Psoas muscle (tissue), 8 donors: ENCODE measurements around the gene GNGT1. TPM values are rescaled to one million over a fixed set of nuclear protein-coding genes. Genes with fewer than 3 reads are reported as not detected.

Experiments
- ATAC-seq, 4 donors: fragments of 200-7000 bp; cut with Tn5 transposase; one replicate each; pipeline ENCODE4 v1.9.1; 2020; ENCODE audit warnings: moderate library complexity in 3 of 4, mild to moderate bottlenecking in 2 of 4
- DNase-seq, 2 donors: peaks; one replicate each; pipeline ENCODE4 v3.0.0-alpha.2; 2020
- H3K27ac ChIP-seq: fragments of 200-600 bp; one replicate; pipeline ENCODE4 v1.8.0; 2022
- H3K27me3 ChIP-seq, 3 donors: fragments of 200-600 bp in 1 of 3; one replicate each; pipeline versions ENCODE4 v1.6.1 to v1.8.0; 2013 to 2022; ENCODE audit warnings: low read length in 2 of 3, mild to moderate bottlenecking in 2 of 3, moderate library complexity in 1 of 3; ENCODE audit not compliant: insufficient read depth in 3 of 3
- H3K36me3 ChIP-seq, 2 donors: fragments of 200-600 bp in 1 of 2; one replicate each; pipeline versions ENCODE4 v1.6.1 to v1.8.0; 2013 to 2022; ENCODE audit warnings: low read depth in 1 of 2, mild to moderate bottlenecking in 1 of 2, moderate library complexity in 1 of 2; ENCODE audit not compliant: insufficient read depth in 1 of 2
- H3K4me1 ChIP-seq: fragments of 200-600 bp; one replicate; pipeline ENCODE4 v1.8.0; 2022
- H3K4me3 ChIP-seq: fragments of 200-600 bp; one replicate; pipeline ENCODE4 v1.8.0; 2022; ENCODE audit warnings: mild to moderate bottlenecking
- H3K9me3 ChIP-seq: fragments of 200-600 bp; one replicate; pipeline ENCODE4 v1.8.0; 2022
- WGBS, 3 donors: extraction: QIAGEN DNeasy Blood & Tissue Kit; methylation state at CpG; one replicate each; pipeline versions ENCODE4 v1.1.6 to v1.1.7; 2013; 5-methylcytosine and 5-hydroxymethylcytosine counted together
- intact Hi-C, 2 donors: fragments of 100-400 bp; cut with DNase I; formaldehyde crosslinking; loops; one replicate each; pipeline versions ENCODE4 v1.11.0 to v1.14.2; 2022
- polyA plus RNA-seq, 3 donors: library from polyadenylated mRNA; stranded (reverse); fragments of 200-250 nt; gene quantifications; one replicate each; pipeline ENCODE4 v1.2.3, GENCODE V29; 2013
- total RNA-seq, 4 donors: library from RNA; stranded (reverse); fragmentation: NEBNext Ultra II Directional in 2 of 4; extraction: Animal tissue kit (Norgen Biotek cat#: 25700) in 2 of 4; gene quantifications; one replicate each; pipeline versions ENCODE4 v1.2.1 to v1.2.4, GENCODE V29; 2021 to 2023
- TF ChIP-seq, protein P1 (sequence below): fragments of 200-600 bp; IDR thresholded peaks from one replicate; pipeline ENCODE4 v1.8.0; 2022; ENCODE audit warnings: antibody characterized with exemption
- donor health status: healthy with polysubstance abuse.
- donor health status: DM: no; HTN: no; CAD: no; lungs with moderate emphysema.
- donor health status: Bipolar disorder and iron deficiency.
- donor health status: healthy.
- donor health status: DM: yes; HTN: yes; CAD: no.
- donor health status: DM: no; HTN: no; CAD: no.
- donor health status: DM: no; HTN: no; CAD: no.
- donor health status: DM: yes; HTN: yes; CAD: no.

GNGT1 gene
- total and polyA plus RNA-seq, 7 donors, result 0.07 TPM; not detected in 6

DNA sequence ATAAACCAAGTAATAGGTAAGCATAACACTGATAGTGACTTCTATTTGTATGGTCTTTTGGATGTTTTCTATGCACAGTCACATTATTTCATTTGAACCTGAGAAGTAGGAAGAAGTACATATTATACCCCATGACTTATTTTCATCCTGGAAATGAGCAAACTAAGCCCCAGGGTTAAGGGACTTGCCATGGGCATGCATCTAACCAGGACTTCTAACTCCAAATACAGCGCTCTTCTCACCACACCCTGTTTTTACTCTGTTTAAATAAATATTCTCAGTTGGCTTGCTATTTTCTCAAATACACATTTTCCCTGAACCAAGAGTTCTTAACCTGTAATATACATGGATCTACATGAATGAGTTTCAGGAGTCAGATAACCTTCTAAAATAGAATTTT is 31.5 kb downstream of the GNGT1 start:
- no peaks in the 10 kb centered on the region for H3K27me3 ChIP-seq
- H3K9me3 ChIP-seq, result no peaks in the 10 kb centered on the region
- no peaks in the 10 kb centered on the region for H3K4me1 ChIP-seq
- 90 to 96% (median 95%) methylated on average over 1 of the region's 1 CpG for WGBS, 3 donors
- no peak overlapping the region for H3K4me3 ChIP-seq
- ATAC-seq (no peak), DNase-seq (no peak)
- TF ChIP-seq, protein P1, sequence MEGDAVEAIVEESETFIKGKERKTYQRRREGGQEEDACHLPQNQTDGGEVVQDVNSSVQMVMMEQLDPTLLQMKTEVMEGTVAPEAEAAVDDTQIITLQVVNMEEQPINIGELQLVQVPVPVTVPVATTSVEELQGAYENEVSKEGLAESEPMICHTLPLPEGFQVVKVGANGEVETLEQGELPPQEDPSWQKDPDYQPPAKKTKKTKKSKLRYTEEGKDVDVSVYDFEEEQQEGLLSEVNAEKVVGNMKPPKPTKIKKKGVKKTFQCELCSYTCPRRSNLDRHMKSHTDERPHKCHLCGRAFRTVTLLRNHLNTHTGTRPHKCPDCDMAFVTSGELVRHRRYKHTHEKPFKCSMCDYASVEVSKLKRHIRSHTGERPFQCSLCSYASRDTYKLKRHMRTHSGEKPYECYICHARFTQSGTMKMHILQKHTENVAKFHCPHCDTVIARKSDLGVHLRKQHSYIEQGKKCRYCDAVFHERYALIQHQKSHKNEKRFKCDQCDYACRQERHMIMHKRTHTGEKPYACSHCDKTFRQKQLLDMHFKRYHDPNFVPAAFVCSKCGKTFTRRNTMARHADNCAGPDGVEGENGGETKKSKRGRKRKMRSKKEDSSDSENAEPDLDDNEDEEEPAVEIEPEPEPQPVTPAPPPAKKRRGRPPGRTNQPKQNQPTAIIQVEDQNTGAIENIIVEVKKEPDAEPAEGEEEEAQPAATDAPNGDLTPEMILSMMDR, result no peak
- no peaks in the 10 kb centered on the region for H3K36me3 ChIP-seq
- intact Hi-C loops, result no loop called here
- no peak overlapping the region for H3K27ac ChIP-seq

DNA sequence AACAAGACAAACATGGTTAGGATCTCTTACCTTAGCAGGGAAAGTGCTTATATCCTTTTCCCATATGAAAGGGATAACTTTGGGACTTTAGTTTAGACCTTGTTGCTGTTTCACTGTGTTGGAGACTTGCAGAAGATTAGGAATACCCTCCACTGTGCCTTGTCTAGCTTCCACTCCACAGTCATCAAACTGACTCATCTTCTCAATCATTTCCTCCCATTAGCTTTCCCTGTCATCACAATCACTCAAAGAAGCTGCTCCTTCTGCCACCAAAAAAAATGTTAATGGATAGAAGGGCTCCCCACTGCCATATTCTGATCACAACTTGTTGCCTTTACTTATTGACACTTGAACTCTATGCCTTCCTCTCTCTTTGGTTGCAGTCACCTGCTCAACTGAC is 31.9 kb downstream of the GNGT1 start:
- H3K4me3 ChIP-seq, result no peak overlapping the region
- H3K36me3 ChIP-seq, result no peaks in the 10 kb centered on the region
- TF ChIP-seq, protein P1, result no peak
- no peak overlapping the region for H3K27ac ChIP-seq
- no peaks in the 10 kb centered on the region for H3K27me3 ChIP-seq
- H3K4me1 ChIP-seq, result no peaks in the 10 kb centered on the region
- H3K9me3 ChIP-seq, result no peaks in the 10 kb centered on the region
- ATAC-seq (no peak), DNase-seq (no peak)
- intact Hi-C loops, result no loop called here

GRCh38 chr7:93941945-93942344 is 35.6 kb downstream of the GNGT1 start:
- Histone ChIP-seq H3K27me3 (no peaks in the 10 kb centered on the region), H3K27ac (no peak overlapping the region), H3K4me3 (no peak overlapping the region), H3K36me3 (no peaks in the 10 kb centered on the region), H3K4me1 (no peaks in the 10 kb centered on the region), H3K9me3 (no peaks in the 10 kb centered on the region)
- ATAC-seq (no peak), DNase-seq (no peak)
- intact Hi-C loops, result no loop called here
- 90 to 96% (median 96%) methylated on average over 2 of the region's 2 CpGs for WGBS, 3 donors
- TF ChIP-seq, protein P1, result no peak

DNA sequence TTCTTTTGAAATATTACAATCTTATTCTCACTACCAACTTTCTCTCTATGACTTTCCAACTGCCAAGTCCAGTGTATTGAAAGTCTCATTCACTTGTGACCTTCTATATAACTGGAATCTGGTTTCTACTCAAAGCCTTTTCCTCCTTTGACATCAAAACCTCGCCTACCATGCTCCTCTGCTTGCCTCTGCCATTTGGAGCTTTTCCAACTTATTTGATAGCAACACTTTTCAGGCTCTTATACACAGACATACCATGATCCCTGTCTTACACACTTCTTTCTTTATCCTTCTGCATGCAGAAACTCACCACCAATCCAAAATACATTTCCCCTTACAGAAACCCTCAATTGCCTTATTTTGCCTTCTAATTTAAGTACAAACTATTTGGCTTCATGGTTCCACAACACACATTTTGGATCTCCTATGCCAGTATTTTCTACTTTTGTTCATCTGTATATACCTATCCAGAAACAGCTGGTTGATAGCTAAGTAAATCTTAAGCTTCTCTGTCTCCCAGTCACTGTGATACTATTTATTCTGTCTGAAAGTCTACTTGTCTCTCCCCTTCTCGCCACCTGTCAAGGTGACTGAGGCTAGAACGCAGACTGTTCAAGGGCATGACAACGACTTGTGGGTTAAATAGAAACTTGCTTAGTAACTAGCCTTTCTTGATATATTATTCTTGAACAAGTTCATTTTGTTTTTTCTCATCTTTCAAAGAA is 37.6 kb downstream of the GNGT1 start:
- Histone ChIP-seq H3K4me3 (no peak overlapping the region), H3K27ac (no peak overlapping the region), H3K9me3 (no peaks in the 10 kb centered on the region), H3K36me3 (no peaks in the 10 kb centered on the region), H3K27me3 (no peaks in the 10 kb centered on the region), H3K4me1 (no peaks in the 10 kb centered on the region)
- 67 to 72% (median 68%) methylated on average over 4 of the region's 4 CpGs for WGBS, 3 donors
- intact Hi-C loops, result no loop called here
- DNase-seq (no peak), ATAC-seq (no peak)
- TF ChIP-seq, protein P1, result no peak

GRCh38 chr7:93944673-93945072 is 38.3 kb downstream of the GNGT1 start:
- Histone ChIP-seq H3K9me3 (no peaks in the 10 kb centered on the region), H3K27ac (no peak overlapping the region), H3K36me3 (no peaks in the 10 kb centered on the region), H3K27me3 (no peaks in the 10 kb centered on the region), H3K4me1 (no peaks in the 10 kb centered on the region), H3K4me3 (no peak overlapping the region)
- ATAC-seq, result no peak
- no peak for DNase-seq
- 6 to 9% (median 7%) methylated on average over 1 of the region's 1 CpG for WGBS, 3 donors
- intact Hi-C loops, result no loop called here
- TF ChIP-seq, protein P1, result no peak
